ENCODE data around the gene TLL1.

TLL1 gene

GRCh38 chr4:166019441-166020220 is 146.6 kb downstream of the TLL1 start:
- DNase-seq (ENCODE audit: low read depth): no peak
- no peak overlapping the region for H3K4me3 ChIP-seq (ENCODE audit: low read depth, low read length)
- TF ChIP-seq, protein P1, sequence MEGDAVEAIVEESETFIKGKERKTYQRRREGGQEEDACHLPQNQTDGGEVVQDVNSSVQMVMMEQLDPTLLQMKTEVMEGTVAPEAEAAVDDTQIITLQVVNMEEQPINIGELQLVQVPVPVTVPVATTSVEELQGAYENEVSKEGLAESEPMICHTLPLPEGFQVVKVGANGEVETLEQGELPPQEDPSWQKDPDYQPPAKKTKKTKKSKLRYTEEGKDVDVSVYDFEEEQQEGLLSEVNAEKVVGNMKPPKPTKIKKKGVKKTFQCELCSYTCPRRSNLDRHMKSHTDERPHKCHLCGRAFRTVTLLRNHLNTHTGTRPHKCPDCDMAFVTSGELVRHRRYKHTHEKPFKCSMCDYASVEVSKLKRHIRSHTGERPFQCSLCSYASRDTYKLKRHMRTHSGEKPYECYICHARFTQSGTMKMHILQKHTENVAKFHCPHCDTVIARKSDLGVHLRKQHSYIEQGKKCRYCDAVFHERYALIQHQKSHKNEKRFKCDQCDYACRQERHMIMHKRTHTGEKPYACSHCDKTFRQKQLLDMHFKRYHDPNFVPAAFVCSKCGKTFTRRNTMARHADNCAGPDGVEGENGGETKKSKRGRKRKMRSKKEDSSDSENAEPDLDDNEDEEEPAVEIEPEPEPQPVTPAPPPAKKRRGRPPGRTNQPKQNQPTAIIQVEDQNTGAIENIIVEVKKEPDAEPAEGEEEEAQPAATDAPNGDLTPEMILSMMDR (IDR thresholded peaks at IDR 0.05; ENCODE audit: control insufficient read depth, extremely low read depth, insufficient read depth): no peak

DNA sequence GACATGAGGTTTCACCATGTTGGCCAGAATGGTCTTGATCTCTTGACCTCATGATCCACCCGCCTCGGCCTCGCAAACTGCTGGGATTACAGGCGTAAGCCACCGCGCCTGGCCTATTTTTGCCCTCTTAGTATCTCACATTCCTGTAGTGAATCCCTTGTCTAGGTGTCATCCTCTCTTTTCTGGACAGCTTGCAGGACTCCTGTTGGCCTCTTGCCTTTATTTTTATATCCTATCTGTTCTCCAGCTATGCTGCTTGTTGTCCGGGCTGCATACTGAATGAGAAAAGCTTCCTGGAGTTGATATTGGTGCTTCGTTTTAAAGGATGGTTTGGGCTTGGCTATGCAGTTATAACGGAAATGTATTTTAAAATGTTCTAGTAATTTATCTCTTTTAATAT is 148.6 kb downstream of the TLL1 start:
- no peak overlapping the region for H3K4me3 ChIP-seq (ENCODE audit: low read depth, low read length)
- TF ChIP-seq, protein P1 (IDR thresholded peaks at IDR 0.05; ENCODE audit: control insufficient read depth, extremely low read depth, insufficient read depth): no peak
- no peak for DNase-seq (ENCODE audit: low read depth)

GRCh38 chr4:166034965-166035364 is 161.9 kb downstream of the TLL1 start:
- H3K4me3 ChIP-seq (ENCODE audit: low read depth, low read length): no peak overlapping the region
- TF ChIP-seq, protein P1 (IDR thresholded peaks at IDR 0.05; ENCODE audit: control insufficient read depth, extremely low read depth, insufficient read depth): no peak
- no peak for DNase-seq (ENCODE audit: low read depth)

- DNase-seq (ENCODE audit: low read depth): no peak
- TF ChIP-seq, protein P1 (IDR thresholded peaks at IDR 0.05; ENCODE audit: control insufficient read depth, extremely low read depth, insufficient read depth): no peak
- no peak overlapping the region for H3K4me3 ChIP-seq (ENCODE audit: low read depth, low read length)
These were observed 166.8 kb downstream of the TLL1 start for GRCh38 chr4:166039822-166040221.

GRCh38 chr4:166042510-166043055 is 169.5 kb downstream of the TLL1 start:
- DNase-seq (ENCODE audit: low read depth): peak; percentile 7
- TF ChIP-seq, protein P1 (IDR thresholded peaks at IDR 0.05; ENCODE audit: control insufficient read depth, extremely low read depth, insufficient read depth): no peak
- H3K4me3 ChIP-seq (ENCODE audit: low read depth, low read length): peak overlapping the region; percentile 11; the same call in 1 of the 2 replicates

GRCh38 chr4:166043801-166044200 is 170.8 kb downstream of the TLL1 start:
- H3K4me3 ChIP-seq (ENCODE audit: low read depth, low read length): no peak overlapping the region
- TF ChIP-seq, protein P1 (IDR thresholded peaks at IDR 0.05; ENCODE audit: control insufficient read depth, extremely low read depth, insufficient read depth): no peak
- no peak for DNase-seq (ENCODE audit: low read depth)
